ES-I3 (cell line): ENCODE measurements around the gene AVEN.

ENCODE experiments used
- H3K36me3 ChIP-seq: 2 replicates; pipeline ENCODE4 v1.6.1; 2013; ENCODE audit warnings: mild to moderate bottlenecking, low read length, control low read depth, moderate library complexity; ENCODE audit not compliant: insufficient read depth
- H3K4me1 ChIP-seq: 2 replicates; pipeline ENCODE4 v1.6.1; 2013; ENCODE audit warnings: mild to moderate bottlenecking, control low read depth, low read length; ENCODE audit not compliant: insufficient read depth
- H3K9ac ChIP-seq: 2 replicates; pipeline ENCODE4 v1.6.1; 2013; ENCODE audit warnings: low read depth, mild to moderate bottlenecking, low read length, moderate library complexity
- H3K9me3 ChIP-seq: 2 replicates; pipeline ENCODE4 v1.6.1; 2013; ENCODE audit warnings: mild to moderate bottlenecking, low read length, moderate library complexity; ENCODE audit not compliant: control insufficient read depth, insufficient read depth

The AVEN gene

GRCh38 chr15:33894193-33894592, 144.8 kb downstream of the AVEN start:
- no peak overlapping the region for H3K9ac ChIP-seq
- peaks cover 5% of the 10 kb centered on the region; the same call in 1 of the 2 replicates for H3K4me1 ChIP-seq
- no peaks in the 10 kb centered on the region for H3K9me3 ChIP-seq
- no peaks in the 10 kb centered on the region for H3K36me3 ChIP-seq

GRCh38 chr15:33888176-33888575, 150.8 kb downstream of the AVEN start:
- no peak overlapping the region for H3K9ac ChIP-seq
- no peaks in the 10 kb centered on the region for H3K36me3 ChIP-seq
- H3K4me1 ChIP-seq: no peaks in the 10 kb centered on the region
- no peaks in the 10 kb centered on the region; the same call in 1 of the 2 replicates for H3K9me3 ChIP-seq

- H3K4me1 ChIP-seq: no peaks in the 10 kb centered on the region
- H3K9ac ChIP-seq: no peak overlapping the region
- H3K9me3 ChIP-seq: no peaks in the 10 kb centered on the region; the same call in 1 of the 2 replicates
Observed at GRCh38 chr15:33882921-33883320, 156.1 kb downstream of the AVEN start.

GRCh38 chr15:33874156-33874555, 164.8 kb downstream of the AVEN start:
- no peaks in the 10 kb centered on the region for H3K36me3 ChIP-seq
- no peaks in the 10 kb centered on the region for H3K9me3 ChIP-seq
- H3K4me1 ChIP-seq: 0 out of 2 replicates have a peak, but pooled peaks cover 5% of the 10 kb centered on the region
- H3K9ac ChIP-seq: no peak overlapping the region

More at GRCh38 chr15:33882921-33883320, 156.1 kb downstream of the AVEN start:
- H3K36me3 ChIP-seq: no peaks in the 10 kb centered on the region

- Histone ChIP-seq H3K9ac (no peak overlapping the region), H3K9me3 (no peaks in the 10 kb centered on the region), H3K36me3 (no peaks in the 10 kb centered on the region), H3K4me1 (0 out of 2 replicates have a peak, but pooled peaks cover 5% of the 10 kb centered on the region)
Observed at GRCh38 chr15:33872416-33873106, 166.4 kb downstream of the AVEN start.

- H3K36me3 ChIP-seq: no peaks in the 10 kb centered on the region
- no peak overlapping the region for H3K9ac ChIP-seq
- no peaks in the 10 kb centered on the region for H3K9me3 ChIP-seq
- H3K4me1 ChIP-seq: 0 out of 2 replicates have a peak, but pooled peaks cover 5% of the 10 kb centered on the region
Observed at GRCh38 chr15:33871980-33872379, 167.0 kb downstream of the AVEN start.

- Histone ChIP-seq H3K9me3 (no peaks in the 10 kb centered on the region), H3K36me3 (no peaks in the 10 kb centered on the region), H3K4me1 (0 out of 2 replicates have a peak, but pooled peaks cover 1% of the 10 kb centered on the region), H3K9ac (no peak overlapping the region)
Observed at GRCh38 chr15:33866101-33866737, 172.8 kb downstream of the AVEN start.

GRCh38 chr15:33865416-33865815, 173.6 kb downstream of the AVEN start:
- Histone ChIP-seq H3K36me3 (no peaks in the 10 kb centered on the region), H3K9ac (no peak overlapping the region), H3K9me3 (no peaks in the 10 kb centered on the region), H3K4me1 (0 out of 2 replicates have a peak, but pooled peaks cover 9% of the 10 kb centered on the region)

- no peaks in the 10 kb centered on the region for H3K9me3 ChIP-seq
- H3K4me1 ChIP-seq: peaks cover 16% of the 10 kb centered on the region
- no peaks in the 10 kb centered on the region for H3K36me3 ChIP-seq
- no peak overlapping the region for H3K9ac ChIP-seq
Observed at GRCh38 chr15:33864360-33865075, 174.5 kb downstream of the AVEN start.

GRCh38 chr15:33860754-33861153, 178.2 kb downstream of the AVEN start:
- H3K36me3 ChIP-seq: no peaks in the 10 kb centered on the region
- no peaks in the 10 kb centered on the region for H3K9me3 ChIP-seq
- H3K9ac ChIP-seq: no peak overlapping the region
- H3K4me1 ChIP-seq: peaks cover 16% of the 10 kb centered on the region

- Histone ChIP-seq H3K9me3 (no peaks in the 10 kb centered on the region), H3K9ac (no peak overlapping the region), H3K36me3 (no peaks in the 10 kb centered on the region), H3K4me1 (peaks cover 16% of the 10 kb centered on the region)
Observed at GRCh38 chr15:33859992-33860545, 178.9 kb downstream of the AVEN start.

- Histone ChIP-seq H3K9ac (no peak overlapping the region), H3K9me3 (no peaks in the 10 kb centered on the region), H3K36me3 (no peaks in the 10 kb centered on the region)
Observed at GRCh38 chr15:33858836-33859235, 180.2 kb downstream of the AVEN start.

GRCh38 chr15:33857726-33858125, 181.3 kb downstream of the AVEN start:
- Histone ChIP-seq H3K9me3 (no peaks in the 10 kb centered on the region), H3K36me3 (no peaks in the 10 kb centered on the region), H3K9ac (no peak overlapping the region), H3K4me1 (peaks cover 16% of the 10 kb centered on the region)

More at GRCh38 chr15:33858836-33859235, 180.2 kb downstream of the AVEN start:
- peaks cover 16% of the 10 kb centered on the region for H3K4me1 ChIP-seq

GRCh38 chr15:33852570-33852969, 186.4 kb downstream of the AVEN start:
- peaks cover 8% of the 10 kb centered on the region; the same call in 1 of the 2 replicates for H3K4me1 ChIP-seq

More at GRCh38 chr15:33852570-33852969, 186.4 kb downstream of the AVEN start:
- no peaks in the 10 kb centered on the region for H3K9me3 ChIP-seq
- H3K36me3 ChIP-seq: no peaks in the 10 kb centered on the region
- no peak overlapping the region for H3K9ac ChIP-seq
